SK-N-SH treated with all-trans-retinoic acid at 6 μM for 48 hours (cell line): Measurements from ENCODE around the gene TPH2.

Source experiments
- ATAC-seq: fragments of 200-7000 bp; cut with Tn5 transposase; 3 replicates; pipeline ENCODE4 v1.9.1; 2020; ENCODE audit warnings: mild to moderate bottlenecking, moderate library complexity
- BACH2 ChIP-seq: fragments of 250-450 bp; sonication (Bioruptor Pico); IDR thresholded peaks from 2 replicates; pipeline ENCODE4 v1.9.0; 2021; ENCODE audit warnings: mild to moderate bottlenecking, borderline replicate concordance
- CREB5 ChIP-seq: fragments of 250-450 bp; sonication (Bioruptor Pico); IDR thresholded peaks from 2 replicates; pipeline ENCODE4 v1.5.1; 2020; ENCODE audit warnings: low read depth, mild to moderate bottlenecking, moderate library complexity
- CSDC2 ChIP-seq: fragments of 250-450 bp; sonication (Bioruptor Pico); IDR thresholded peaks from 2 replicates; pipeline ENCODE4 v1.5.0; 2020; ENCODE audit warnings: mild to moderate bottlenecking, moderate library complexity
- ESRRG ChIP-seq: fragments of 250-450 bp; sonication (Bioruptor Pico); IDR thresholded peaks from 2 replicates; pipeline ENCODE4 v1.6.1; 2021; ENCODE audit warnings: mild to moderate bottlenecking
- GLIS3 ChIP-seq: fragments of 250-450 bp; sonication (Bioruptor Pico); IDR thresholded peaks from 2 replicates; pipeline ENCODE4 v1.5.0; 2020; ENCODE audit warnings: mild to moderate bottlenecking, moderate library complexity
- OSR1 ChIP-seq: fragments of 250-450 bp; sonication (Bioruptor Pico); IDR thresholded peaks from 2 replicates; pipeline ENCODE4 v1.8.0; 2022; ENCODE audit warnings: moderate library complexity, mild to moderate bottlenecking, inconsistent platforms
- PATZ1 ChIP-seq: fragments of 250-450 bp; sonication (Bioruptor Pico); IDR thresholded peaks from 2 replicates; pipeline ENCODE4 v1.8.0; 2020; ENCODE audit warnings: mild to moderate bottlenecking, moderate library complexity, borderline replicate concordance
- POU6F1 ChIP-seq: fragments of 250-450 bp; sonication (Bioruptor Pico); IDR thresholded peaks from 2 replicates; pipeline ENCODE4 v1.8.0; 2021; ENCODE audit warnings: low read depth, mild to moderate bottlenecking, moderate library complexity, borderline replicate concordance
- PPARA ChIP-seq: fragments of 250-450 bp; sonication (Bioruptor Pico); IDR thresholded peaks from 2 replicates; pipeline ENCODE4 v1.5.0; 2020; ENCODE audit warnings: mild to moderate bottlenecking, borderline replicate concordance
- RARB ChIP-seq: fragments of 250-450 bp; sonication (Bioruptor Pico); IDR thresholded peaks from 2 replicates; pipeline ENCODE4 v1.8.0; 2021; ENCODE audit warnings: mild to moderate bottlenecking, moderate library complexity
- SNAI2 ChIP-seq: fragments of 250-450 bp; sonication (Bioruptor Pico); IDR thresholded peaks from 2 replicates; pipeline ENCODE4 v1.5.0; 2020; ENCODE audit warnings: mild to moderate bottlenecking, moderate library complexity
- TCF4 ChIP-seq: fragments of 250-450 bp; sonication (Bioruptor Pico); IDR thresholded peaks from 2 replicates; pipeline ENCODE4 v1.8.0; 2021; ENCODE audit warnings: mild to moderate bottlenecking, moderate library complexity, borderline replicate concordance
- TOX ChIP-seq: fragments of 250-450 bp; sonication (Bioruptor Pico); IDR thresholded peaks from 2 replicates; pipeline ENCODE4 v1.8.0; 2021; ENCODE audit warnings: mild to moderate bottlenecking, moderate library complexity, borderline replicate concordance
- TSHZ2 ChIP-seq: fragments of 250-450 bp; sonication (Bioruptor Pico); IDR thresholded peaks from 2 replicates; pipeline ENCODE4 v1.5.0; 2020; ENCODE audit warnings: mild to moderate bottlenecking, moderate library complexity
- ZC3H10 ChIP-seq: fragments of 250-450 bp; sonication (Bioruptor Pico); IDR thresholded peaks from 2 replicates; pipeline ENCODE4 v1.5.1; 2021; ENCODE audit warnings: mild to moderate bottlenecking, moderate library complexity
- ZFP3 ChIP-seq: fragments of 250-450 bp; sonication (Bioruptor Pico); IDR thresholded peaks from 2 replicates; pipeline ENCODE4 v1.5.0; 2020; ENCODE audit warnings: mild to moderate bottlenecking, moderate library complexity
- ZFP30 ChIP-seq: fragments of 450-650 bp; formaldehyde crosslinking; IDR thresholded peaks from 2 replicates; pipeline ENCODE4 v1.5.0; 2022; ENCODE audit warnings: mild to moderate bottlenecking, moderate library complexity
- ZNF565 ChIP-seq: fragments of 450-650 bp; formaldehyde crosslinking; conservative IDR thresholded peaks from 2 replicates; pipeline ENCODE4 v1.5.0; 2020; ENCODE audit warnings: low read depth, mild to moderate bottlenecking, moderate library complexity
- ZNF70 ChIP-seq: fragments of 450-650 bp; formaldehyde crosslinking; IDR thresholded peaks from 2 replicates; pipeline ENCODE4 v1.5.0; 2020; ENCODE audit warnings: mild to moderate bottlenecking, moderate library complexity
- ZNF8 ChIP-seq: fragments of 450-650 bp; formaldehyde crosslinking; IDR thresholded peaks from 2 replicates; pipeline ENCODE4 v1.5.0; 2020; ENCODE audit warnings: mild to moderate bottlenecking, moderate library complexity
- TF ChIP-seq, protein P1 (sequence below): fragments of 250-450 bp; sonication (Bioruptor Pico); IDR thresholded peaks from 2 replicates; pipeline ENCODE4 v1.5.1; 2021; ENCODE audit warnings: mild to moderate bottlenecking, moderate library complexity

Gene TPH2

GRCh38 chr12:72074065-72074464, 135.4 kb downstream of the TPH2 start:
- TF ChIP-seq TCF4 (CRISPR knock-in tag) (no peak), TOX (CRISPR knock-in tag) (no peak), POU6F1 (CRISPR knock-in tag) (no peak), ZFP3 (CRISPR knock-in tag) (no peak), PATZ1 (CRISPR knock-in tag) (no peak), CREB5 (no peak), PPARA (no peak), BACH2 (no peak), TSHZ2 (CRISPR knock-in tag) (no peak), SNAI2 (no peak), ZNF70 (CRISPR knock-in tag) (no peak), ZFP30 (no peak), ZC3H10 (CRISPR knock-in tag) (no peak), GLIS3 (CRISPR knock-in tag) (no peak), CSDC2 (CRISPR knock-in tag) (no peak), ZNF565 (CRISPR knock-in tag) (no peak)
- TF ChIP-seq, protein P1, sequence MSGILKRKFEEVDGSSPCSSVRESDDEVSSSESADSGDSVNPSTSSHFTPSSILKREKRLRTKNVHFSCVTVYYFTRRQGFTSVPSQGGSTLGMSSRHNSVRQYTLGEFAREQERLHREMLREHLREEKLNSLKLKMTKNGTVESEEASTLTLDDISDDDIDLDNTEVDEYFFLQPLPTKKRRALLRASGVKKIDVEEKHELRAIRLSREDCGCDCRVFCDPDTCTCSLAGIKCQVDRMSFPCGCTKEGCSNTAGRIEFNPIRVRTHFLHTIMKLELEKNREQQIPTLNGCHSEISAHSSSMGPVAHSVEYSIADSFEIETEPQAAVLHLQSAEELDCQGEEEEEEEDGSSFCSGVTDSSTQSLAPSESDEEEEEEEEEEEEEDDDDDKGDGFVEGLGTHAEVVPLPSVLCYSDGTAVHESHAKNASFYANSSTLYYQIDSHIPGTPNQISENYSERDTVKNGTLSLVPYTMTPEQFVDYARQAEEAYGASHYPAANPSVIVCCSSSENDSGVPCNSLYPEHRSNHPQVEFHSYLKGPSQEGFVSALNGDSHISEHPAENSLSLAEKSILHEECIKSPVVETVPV (CRISPR knock-in tag), result no peak
- ATAC-seq, result no peak

- no peak for ATAC-seq
- TF ChIP-seq ESRRG (CRISPR knock-in tag), result no peak
- TF ChIP-seq SNAI2, result no peak
- TF ChIP-seq RARB (CRISPR knock-in tag), result no peak
- no peak for TF ChIP-seq ZC3H10 (CRISPR knock-in tag)
- no peak for TF ChIP-seq ZNF565 (CRISPR knock-in tag)
- TF ChIP-seq ZNF8 (CRISPR knock-in tag), result no peak
- no peak for TF ChIP-seq CREB5
- TF ChIP-seq PPARA, result no peak
- no peak for TF ChIP-seq GLIS3 (CRISPR knock-in tag)
- no peak for TF ChIP-seq ZFP3 (CRISPR knock-in tag)
- TF ChIP-seq CSDC2 (CRISPR knock-in tag), result no peak
- no peak for TF ChIP-seq TSHZ2 (CRISPR knock-in tag)
- no peak for TF ChIP-seq OSR1 (CRISPR knock-in tag)
- no peak for TF ChIP-seq TCF4 (CRISPR knock-in tag)
- no peak for TF ChIP-seq PATZ1 (CRISPR knock-in tag)
- TF ChIP-seq, all 23 proteins: peak for 0
These were observed 136.3 kb downstream of the TPH2 start for GRCh38 chr12:72074956-72075355.
